Esophagus muscularis mucosa (tissue), 4 donors: Measurements from ENCODE around the gene GDPGP1. TPM values are rescaled to one million over a fixed set of nuclear protein-coding genes. Genes with fewer than 3 reads are reported as not detected.

Source experiments
- DNase-seq: peaks from one replicate; pipeline ENCODE4 v3.0.0-alpha.2; 2017; ENCODE audit errors: extremely low spot score
- H3K27ac ChIP-seq, 4 donors: fragments of 200-600 bp; sonication (generic); replicated peaks in 1 of 4; 1 replicate in 3 of 4; 2 replicates in 1 of 4; pipeline ENCODE4 v1.5.1; 2016 to 2019; ENCODE audit warnings: mild to moderate bottlenecking in 1 of 4
- H3K27me3 ChIP-seq, 4 donors: fragments of 200-600 bp; sonication (generic); one replicate each; pipeline versions ENCODE4 v1.5.1 to v1.6.0; 2016 to 2019
- H3K36me3 ChIP-seq, 4 donors: fragments of 200-600 bp; sonication (generic); one replicate each; pipeline ENCODE4 v1.5.1; 2016 to 2019
- H3K4me1 ChIP-seq, 4 donors: fragments of 200-600 bp; sonication (generic); one replicate each; pipeline ENCODE4 v1.5.1; 2016 to 2019
- H3K4me3 ChIP-seq, 4 donors: fragments of 200-600 bp; sonication (generic); 1 replicate in 2 of 4; 2 replicates in 2 of 4; pipeline ENCODE4 v1.5.1; 2016 to 2019; ENCODE audit warnings: mild to moderate bottlenecking in 4 of 4, moderate library complexity in 1 of 4
- H3K9me3 ChIP-seq, 4 donors: fragments of 200-600 bp; sonication (generic); 1 replicate in 3 of 4; 2 replicates in 1 of 4; pipeline ENCODE4 v1.5.1; 2016 to 2019
- CTCF ChIP-seq, 3 experiments: fragments of 200-600 bp in 2 of 3; fragments of 450-650 bp in 1 of 3; sonication (generic) in 2 of 3; IDR thresholded peaks; one replicate each; pipeline ENCODE4 v1.5.1; 2017 to 2019; ENCODE audit warnings: antibody characterized with exemption in 3 of 3, mild to moderate bottlenecking in 2 of 3, moderate library complexity in 1 of 3
- EP300 ChIP-seq: sonication (generic); formaldehyde crosslinking; IDR thresholded peaks from one replicate; pipeline ENCODE4 v1.6.1; 2017; ENCODE audit warnings: antibody characterized with exemption
- POLR2A ChIP-seq: fragments of 450-650 bp; IDR thresholded peaks from one replicate; pipeline ENCODE4 v1.6.1; 2017; ENCODE audit warnings: antibody characterized with exemption, moderate library complexity, mild to moderate bottlenecking, low read depth
- POLR2AphosphoS5 ChIP-seq, 2 donors: sonication (generic); formaldehyde crosslinking; IDR thresholded peaks; one replicate each; pipeline ENCODE4 v1.6.1; 2017; ENCODE audit warnings: antibody characterized with exemption in 2 of 2
- WGBS: methylation state at CpG from one replicate; pipeline ENCODE4 v1.1.5; 2018; 5-methylcytosine and 5-hydroxymethylcytosine counted together
- intact Hi-C: fragments of 100-400 bp; cut with DNase I; formaldehyde crosslinking; loops from one replicate; pipeline ENCODE4 v1.15.1; 2023
- total RNA-seq, 4 donors: library from RNA; depleted of rRNA; stranded (reverse); fragments of >200 nt; gene quantifications; one replicate each; pipeline versions ENCODE4 v1.1.0 to v1.2.1, GENCODE V29; 2016

The GDPGP1 gene
- total RNA-seq, 4 donors from 2014 or later: 3.8 to 7.4 (median 5.3) TPM

DNA sequence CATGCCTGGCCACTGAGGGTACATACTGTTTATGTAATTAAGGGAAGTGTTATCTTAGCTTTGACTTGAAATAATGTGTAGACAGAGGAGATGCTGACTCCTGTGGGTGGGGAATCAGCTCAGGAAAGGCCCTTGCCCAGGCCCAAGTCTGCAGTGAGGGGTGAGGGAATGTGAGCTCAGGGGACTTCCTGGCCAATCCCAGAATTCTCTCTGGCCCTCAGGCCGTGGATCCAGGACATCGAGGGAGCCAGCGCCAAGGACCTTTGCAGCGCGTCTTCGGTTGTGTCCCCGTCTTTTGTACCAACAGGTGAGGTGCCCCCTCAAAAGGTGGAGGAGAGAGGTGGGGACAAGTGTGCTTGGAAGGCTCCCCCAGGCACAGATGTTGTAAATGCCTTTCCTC lies 6.7 kb upstream of the GDPGP1 start:
- no peaks in the 10 kb centered on the region for H3K9me3 ChIP-seq
- H3K27me3 ChIP-seq: no peaks in the 10 kb centered on the region
- no peak for DNase-seq
- 93% methylated on average over 7 of the region's 7 CpGs for WGBS
- H3K4me1 ChIP-seq: peaks cover 27 to 59% (median 44%) of the 10 kb centered on the region in 4 donors
- intact Hi-C loops: no loop called here
- H3K36me3 ChIP-seq: peaks cover 47 to 93% (median 88%) of the 10 kb centered on the region in 4 donors
- peak overlapping the region in 2 of 4 donors; percentile 62 to 97 for H3K27ac ChIP-seq
- H3K4me3 ChIP-seq: no peak overlapping the region
- TF ChIP-seq EP300 (no peak), CTCF (IDR thresholded peaks at IDR 0.05) (no peak)

GRCh38 chr15:90227816-90228772 lies 5.9 kb upstream of the GDPGP1 start:
- TF ChIP-seq POLR2A (no peak), POLR2AphosphoS5 (IDR thresholded peaks at IDR 0.05) (no peak), EP300 (no peak), CTCF (IDR thresholded peaks at IDR 0.05) (no peak)
- WGBS: 89% methylated on average over 25 of the region's 38 CpGs
- H3K4me1 ChIP-seq: peaks cover 35 to 67% (median 52%) of the 10 kb centered on the region in 4 donors

DNA sequence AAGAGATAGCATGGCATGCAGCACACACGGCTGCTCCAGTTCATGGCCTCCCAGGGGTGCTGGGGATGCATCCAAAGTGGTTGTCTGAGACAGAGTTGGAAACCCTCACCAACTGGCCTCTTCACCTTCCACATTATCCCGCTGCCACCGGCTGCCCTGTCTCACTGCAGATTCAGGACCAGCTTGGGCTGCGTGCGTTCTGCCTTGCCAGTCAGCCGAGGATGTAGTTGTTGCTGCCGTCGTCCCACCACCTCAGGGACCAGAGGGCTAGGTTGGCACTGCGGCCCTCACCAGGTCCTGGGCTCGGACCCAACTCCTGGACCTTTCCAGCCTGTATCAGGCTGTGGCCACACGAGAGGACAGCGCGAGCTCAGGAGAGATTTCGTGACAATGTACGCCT lies 5.0 kb upstream of the GDPGP1 start:
- intact Hi-C loops: no loop called here
- no peaks in the 10 kb centered on the region for H3K9me3 ChIP-seq
- peaks cover 39 to 78% (median 72%) of the 10 kb centered on the region in 4 donors for H3K36me3 ChIP-seq
- peak overlapping the region; percentile 17 to 97 (median 58) for H3K27ac ChIP-seq
- no peaks in the 10 kb centered on the region for H3K27me3 ChIP-seq
- 85% methylated on average over 11 of the region's 15 CpGs for WGBS
- peaks cover 35 to 69% (median 54%) of the 10 kb centered on the region in 4 donors for H3K4me1 ChIP-seq
- DNase-seq: no peak
- TF ChIP-seq EP300 (no peak), POLR2AphosphoS5 (IDR thresholded peaks at IDR 0.05) (no peak)
- H3K4me3 ChIP-seq: no peak overlapping the region

More at GRCh38 chr15:90227816-90228772, 5.9 kb upstream of the GDPGP1 start:
- H3K9me3 ChIP-seq: no peaks in the 10 kb centered on the region
- H3K36me3 ChIP-seq: peaks cover 47 to 87% (median 81%) of the 10 kb centered on the region in 4 donors
- peak overlapping the region; percentile 17 to 97 (median 58) for H3K27ac ChIP-seq
- intact Hi-C loops: no loop called here
- H3K27me3 ChIP-seq: no peaks in the 10 kb centered on the region
- no peak for DNase-seq
- no peak overlapping the region for H3K4me3 ChIP-seq

DNA sequence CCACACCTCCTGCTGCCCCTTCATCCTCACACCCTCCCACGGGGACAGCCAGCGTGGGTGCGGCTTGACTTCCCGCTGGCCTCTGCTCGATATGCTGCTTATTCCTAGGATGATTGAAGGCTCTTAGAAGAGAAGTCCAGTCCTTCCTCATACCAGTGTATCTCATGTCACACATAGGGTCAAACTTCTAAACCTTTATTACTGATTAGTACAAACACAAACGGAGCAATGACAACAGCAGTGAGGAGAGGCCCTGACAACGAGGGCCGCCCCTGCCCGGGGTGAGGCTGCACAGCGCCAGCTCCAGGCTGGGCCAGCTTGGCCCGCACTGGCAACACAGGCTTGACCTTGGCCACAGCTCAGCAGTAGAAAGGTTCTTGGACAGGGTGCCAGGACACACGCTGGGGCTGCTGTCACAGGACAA lies 3.9 kb upstream of the GDPGP1 start:
- Histone ChIP-seq H3K9me3 (no peaks in the 10 kb centered on the region), H3K4me3 (no peak overlapping the region), H3K27me3 (no peaks in the 10 kb centered on the region), H3K27ac (peak overlapping the region; percentile 36 to 97 (median 50)), H3K4me1 (peaks cover 41 to 71% (median 62%) of the 10 kb centered on the region in 4 donors), H3K36me3 (peaks cover 28 to 67% (median 61%) of the 10 kb centered on the region in 4 donors)
- intact Hi-C loops: no loop called here
- no peak for DNase-seq
- TF ChIP-seq POLR2AphosphoS5 (IDR thresholded peaks at IDR 0.05): peak in 1 of 2 donors; percentile 21
- no peak for TF ChIP-seq CTCF (IDR thresholded peaks at IDR 0.05)
- whole genome bisulfite sequencing: 69% methylated on average over 12 of the region's 12 CpGs

DNA sequence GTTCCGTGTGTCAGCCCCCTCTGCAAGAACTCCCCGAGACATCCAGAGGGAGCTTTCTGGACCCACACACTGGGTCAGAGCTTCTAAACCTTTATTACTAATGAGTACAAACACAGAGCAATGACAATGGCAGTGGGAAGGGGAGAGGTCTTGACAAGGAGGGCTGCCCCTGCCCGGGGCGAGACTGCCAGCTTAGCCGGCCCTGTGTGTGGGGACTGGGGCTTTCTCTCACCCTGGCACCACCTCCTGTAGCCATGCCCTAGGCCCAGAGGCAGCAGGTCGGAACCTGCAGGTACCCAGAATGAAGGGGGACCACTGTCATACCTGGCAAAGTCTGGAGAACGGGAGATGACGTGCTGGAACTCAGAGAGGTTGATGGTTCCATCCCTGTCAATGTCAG lies 3.4 kb upstream of the GDPGP1 start:
- Histone ChIP-seq H3K4me3 (no peak overlapping the region), H3K4me1 (peaks cover 41 to 68% (median 62%) of the 10 kb centered on the region in 4 donors), H3K36me3 (peaks cover 23 to 62% (median 56%) of the 10 kb centered on the region in 4 donors), H3K27me3 (no peaks in the 10 kb centered on the region), H3K9me3 (no peaks in the 10 kb centered on the region), H3K27ac (peak overlapping the region; percentile 36 to 97 (median 50))
- intact Hi-C loops: no loop called here
- 84% methylated on average over 5 of the region's 8 CpGs for WGBS
- TF ChIP-seq POLR2AphosphoS5 (IDR thresholded peaks at IDR 0.05) (no peak), CTCF (IDR thresholded peaks at IDR 0.05) (no peak), EP300 (no peak), POLR2A (no peak)
- no peak for DNase-seq
